Tibial artery (tissue), 4 donors: Measurements from ENCODE around the gene FMO4.
"Not testable (repeated sequence)": the region's sequence is repeated elsewhere in the genome, so short reads cannot be mapped to it uniquely, and the experiment has no call there.

Experiments
- DNase-seq, 2 donors: peaks; one replicate each; pipeline ENCODE4 v3.0.0-alpha.2; 2019
- H3K27ac ChIP-seq, 2 donors: fragments of 200-600 bp; sonication (generic) in 1 of 2; 1 replicate in 1 of 2; 2 replicates in 1 of 2; pipeline ENCODE4 v1.5.1; 2018 to 2019; ENCODE audit warnings: mild to moderate bottlenecking in 1 of 2
- H3K27me3 ChIP-seq, 2 donors: fragments of 200-600 bp; sonication (generic) in 1 of 2; one replicate each; pipeline versions ENCODE4 v1.5.1 to v1.6.0; 2016 to 2019
- H3K36me3 ChIP-seq, 3 donors: fragments of 200-600 bp; sonication (generic) in 2 of 3; one replicate each; pipeline ENCODE4 v1.5.1; 2016 to 2019; ENCODE audit warnings: mild to moderate bottlenecking in 2 of 3
- H3K4me1 ChIP-seq, 4 donors: fragments of 200-600 bp; sonication (generic) in 2 of 4; 1 replicate in 3 of 4; 2 replicates in 1 of 4; pipeline ENCODE4 v1.5.1; 2016 to 2019
- H3K4me3 ChIP-seq, 2 donors: fragments of 200-600 bp; sonication (generic) in 1 of 2; 1 replicate in 1 of 2; 2 replicates in 1 of 2; pipeline ENCODE4 v1.5.1; 2018 to 2019; ENCODE audit warnings: mild to moderate bottlenecking in 2 of 2
- H3K9me3 ChIP-seq, 3 donors: fragments of 200-600 bp; sonication (generic) in 1 of 3; one replicate each; pipeline ENCODE4 v1.5.1; 2016 to 2019
- intact Hi-C: fragments of 100-400 bp; cut with DNase I; formaldehyde crosslinking; loops from one replicate; pipeline ENCODE4 v1.15.0; 2023; ENCODE audit warnings: low total_unique reads
- TF ChIP-seq, protein P1 (sequence below), 2 experiments: fragments of 200-600 bp in 1 of 2; fragments of 450-650 bp in 1 of 2; IDR thresholded peaks; one replicate each; pipeline ENCODE4 v1.5.1; 2017 to 2019; ENCODE audit warnings: antibody characterized with exemption in 2 of 2, mild to moderate bottlenecking in 1 of 2, moderate library complexity in 1 of 2

Gene FMO4

DNA sequence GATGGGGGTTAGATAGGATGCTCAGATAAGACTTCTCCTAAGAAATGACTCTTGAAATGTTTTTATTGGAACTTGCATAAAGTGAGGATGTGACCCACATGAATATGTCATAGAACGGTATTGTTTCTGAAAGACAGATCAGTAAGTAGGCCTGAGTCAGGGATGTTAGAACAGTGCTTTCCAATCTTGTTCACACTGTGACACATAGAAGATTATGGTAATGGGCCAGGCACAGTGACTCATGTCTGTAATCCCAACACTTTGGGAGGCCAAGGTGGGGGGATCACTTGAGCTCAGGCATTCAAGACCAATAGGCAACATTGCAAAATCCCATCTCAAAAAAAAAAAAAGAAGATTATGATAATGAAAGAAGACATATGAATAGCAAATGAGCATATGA is 32.9 kb downstream of the FMO4 start:
- H3K4me1 ChIP-seq = peaks cover 0 to 26% (median 13%) of the 10 kb centered on the region in 4 donors
- DNase-seq = no peak
- no peaks in the 10 kb centered on the region for H3K27me3 ChIP-seq
- no peak overlapping the region for H3K4me3 ChIP-seq
- no peaks in the 10 kb centered on the region for H3K36me3 ChIP-seq
- no peak overlapping the region for H3K27ac ChIP-seq
- intact Hi-C loops = no loop called here
- TF ChIP-seq, protein P1, sequence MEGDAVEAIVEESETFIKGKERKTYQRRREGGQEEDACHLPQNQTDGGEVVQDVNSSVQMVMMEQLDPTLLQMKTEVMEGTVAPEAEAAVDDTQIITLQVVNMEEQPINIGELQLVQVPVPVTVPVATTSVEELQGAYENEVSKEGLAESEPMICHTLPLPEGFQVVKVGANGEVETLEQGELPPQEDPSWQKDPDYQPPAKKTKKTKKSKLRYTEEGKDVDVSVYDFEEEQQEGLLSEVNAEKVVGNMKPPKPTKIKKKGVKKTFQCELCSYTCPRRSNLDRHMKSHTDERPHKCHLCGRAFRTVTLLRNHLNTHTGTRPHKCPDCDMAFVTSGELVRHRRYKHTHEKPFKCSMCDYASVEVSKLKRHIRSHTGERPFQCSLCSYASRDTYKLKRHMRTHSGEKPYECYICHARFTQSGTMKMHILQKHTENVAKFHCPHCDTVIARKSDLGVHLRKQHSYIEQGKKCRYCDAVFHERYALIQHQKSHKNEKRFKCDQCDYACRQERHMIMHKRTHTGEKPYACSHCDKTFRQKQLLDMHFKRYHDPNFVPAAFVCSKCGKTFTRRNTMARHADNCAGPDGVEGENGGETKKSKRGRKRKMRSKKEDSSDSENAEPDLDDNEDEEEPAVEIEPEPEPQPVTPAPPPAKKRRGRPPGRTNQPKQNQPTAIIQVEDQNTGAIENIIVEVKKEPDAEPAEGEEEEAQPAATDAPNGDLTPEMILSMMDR (IDR thresholded peaks at IDR 0.05) = no peak
- H3K9me3 ChIP-seq = no peaks in the 10 kb centered on the region

DNA sequence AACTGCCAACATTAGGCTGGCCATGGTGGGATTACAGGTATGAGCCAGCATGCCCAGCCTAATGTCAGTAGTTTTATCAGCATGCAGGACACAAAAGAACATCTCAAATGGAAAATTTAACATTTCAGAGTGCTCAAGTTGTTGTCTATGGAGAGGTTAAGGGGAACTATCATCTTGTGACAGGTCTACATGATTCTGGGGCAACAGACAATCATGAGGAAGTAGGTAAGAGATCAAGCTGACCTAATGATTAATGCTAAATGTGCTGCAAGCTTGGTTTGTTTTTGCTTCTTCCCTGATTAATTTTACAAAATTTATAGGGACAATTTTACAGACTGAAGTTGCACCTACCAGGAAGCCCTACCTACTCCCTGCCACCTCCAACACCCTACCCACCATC is 36.6 kb downstream of the FMO4 start:
- H3K36me3 ChIP-seq = no peaks in the 10 kb centered on the region
- intact Hi-C loops = no loop called here
- TF ChIP-seq, protein P1 (IDR thresholded peaks at IDR 0.05) = no peak
- H3K4me3 ChIP-seq = no peak overlapping the region
- no peaks in the 10 kb centered on the region for H3K27me3 ChIP-seq
- H3K4me1 ChIP-seq = peaks cover 0 to 4% (median 2%) of the 10 kb centered on the region in 4 donors
- DNase-seq = no peak
- H3K27ac ChIP-seq = no peak overlapping the region
- H3K9me3 ChIP-seq = no peaks in the 10 kb centered on the region

DNA sequence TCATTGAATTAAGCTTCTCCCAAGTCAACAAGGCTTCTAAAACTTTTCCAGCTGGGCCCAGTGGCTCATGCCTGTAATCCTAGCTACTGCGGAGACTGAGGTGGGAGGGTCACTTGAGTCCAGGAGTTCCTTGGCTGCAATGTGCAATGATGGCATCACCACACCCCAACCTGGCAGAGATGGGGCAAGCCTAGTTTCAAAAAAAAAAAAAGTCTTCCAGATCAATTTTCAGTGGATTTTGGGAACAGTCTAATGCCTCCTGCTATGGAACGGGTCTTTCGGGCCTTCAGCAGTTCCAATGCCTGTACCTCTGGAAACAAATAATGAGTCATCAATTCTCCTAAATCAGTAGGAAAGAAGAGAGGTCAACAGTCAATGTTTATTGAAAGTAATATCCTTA is 38.0 kb downstream of the FMO4 start:
- Histone ChIP-seq H3K9me3 (no peaks in the 10 kb centered on the region), H3K27ac (no peak overlapping the region), H3K27me3 (no peaks in the 10 kb centered on the region), H3K36me3 (no peaks in the 10 kb centered on the region), H3K4me3 (no peak overlapping the region), H3K4me1 (peaks cover 0 to 6% (median 0%) of the 10 kb centered on the region in 4 donors)
- TF ChIP-seq, protein P1 (IDR thresholded peaks at IDR 0.05) = no peak
- intact Hi-C loops = no loop called here
- DNase-seq = no peak

DNA sequence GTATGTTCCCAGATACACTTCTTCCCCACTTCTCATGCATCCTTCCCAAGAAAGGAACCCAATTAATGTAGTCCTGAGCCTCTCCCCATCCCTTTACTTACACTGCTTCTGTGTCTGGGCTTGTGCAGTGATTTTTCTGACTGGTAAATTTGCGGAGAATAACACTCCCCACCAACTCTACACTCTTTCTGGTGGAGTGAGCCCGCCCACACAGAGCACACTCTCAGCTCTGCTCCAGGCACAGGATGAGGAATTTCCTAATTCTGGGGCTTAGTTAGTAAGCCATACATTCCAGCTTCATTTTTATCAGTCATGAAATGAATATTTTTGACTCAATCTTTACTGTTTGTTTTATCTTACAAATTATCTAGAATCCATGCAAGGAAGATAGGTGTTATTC is 38.6 kb downstream of the FMO4 start:
- H3K27ac ChIP-seq = no peak overlapping the region
- TF ChIP-seq, protein P1 (IDR thresholded peaks at IDR 0.05) = no peak
- H3K27me3 ChIP-seq = no peaks in the 10 kb centered on the region
- H3K4me3 ChIP-seq = no peak overlapping the region
- DNase-seq = no peak
- H3K4me1 ChIP-seq = peaks cover 0 to 12% (median 0%) of the 10 kb centered on the region in 4 donors
- H3K36me3 ChIP-seq = no peaks in the 10 kb centered on the region
- no peaks in the 10 kb centered on the region for H3K9me3 ChIP-seq
- intact Hi-C loops = no loop called here

DNA sequence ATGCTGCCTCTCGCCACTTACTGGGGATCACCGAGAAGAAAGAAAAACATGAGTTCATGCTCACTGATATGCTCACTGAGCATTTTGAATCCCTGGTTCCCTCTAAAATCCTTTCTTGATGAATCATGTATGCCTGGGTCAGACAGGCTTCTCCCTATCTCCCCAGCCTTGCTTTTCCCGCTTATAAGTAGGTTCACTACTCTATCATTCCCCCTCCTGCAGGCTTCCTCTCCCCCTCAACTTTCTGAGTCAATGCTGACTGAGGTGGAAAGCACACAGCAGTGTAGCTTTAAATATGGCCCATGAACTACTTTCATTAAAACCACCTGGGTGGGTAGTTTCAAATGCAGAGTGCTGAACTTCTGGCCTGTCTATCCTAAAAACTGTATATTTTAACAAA is 41.7 kb downstream of the FMO4 start:
- Histone ChIP-seq H3K27me3 (no peaks in the 10 kb centered on the region), H3K4me1 (peaks cover 0 to 14% (median 0%) of the 10 kb centered on the region in 4 donors), H3K36me3 (no peaks in the 10 kb centered on the region), H3K9me3 (no peaks in the 10 kb centered on the region), H3K4me3 (no peak overlapping the region), H3K27ac (no peak overlapping the region)
- intact Hi-C loops = loop anchor here (2.0 kb wide), 1 partner anchor 43 kb away; no protein-coding TSS in a partner anchor
- TF ChIP-seq, protein P1 (IDR thresholded peaks at IDR 0.05) = no peak
- no peak for DNase-seq

DNA sequence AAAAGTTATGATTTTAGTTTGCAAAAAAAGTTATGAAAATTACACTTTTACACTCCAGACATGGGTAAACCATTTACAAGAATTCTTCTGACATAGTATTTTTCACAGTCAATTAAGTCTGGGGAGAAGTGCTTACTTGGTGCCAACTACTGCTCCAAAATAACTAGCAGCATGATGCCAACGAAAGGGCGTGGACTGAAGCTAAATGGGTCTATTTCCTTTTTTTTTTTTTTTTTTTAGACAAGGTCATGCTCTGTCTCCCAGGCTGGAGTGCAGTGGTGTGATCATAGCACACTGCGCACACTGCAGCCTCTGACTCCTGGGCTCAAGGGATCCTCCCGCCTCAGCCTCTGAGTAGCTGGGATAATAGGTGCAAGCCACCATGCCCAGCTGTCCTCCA is 43.2 kb downstream of the FMO4 start:
- intact Hi-C loops = loop anchor here (2.0 kb wide), 1 partner anchor 44 kb away; no protein-coding TSS in a partner anchor
- TF ChIP-seq, protein P1 (IDR thresholded peaks at IDR 0.05) = no peak
- DNase-seq = no peak
- Histone ChIP-seq H3K4me3 (no peak overlapping the region), H3K27me3 (no peaks in the 10 kb centered on the region), H3K36me3 (no peaks in the 10 kb centered on the region), H3K4me1 (peaks cover 0 to 14% (median 0%) of the 10 kb centered on the region in 4 donors), H3K27ac (no peak overlapping the region), H3K9me3 (peaks cover 0 to 3% (median 0%) of the 10 kb centered on the region in 3 donors)

DNA sequence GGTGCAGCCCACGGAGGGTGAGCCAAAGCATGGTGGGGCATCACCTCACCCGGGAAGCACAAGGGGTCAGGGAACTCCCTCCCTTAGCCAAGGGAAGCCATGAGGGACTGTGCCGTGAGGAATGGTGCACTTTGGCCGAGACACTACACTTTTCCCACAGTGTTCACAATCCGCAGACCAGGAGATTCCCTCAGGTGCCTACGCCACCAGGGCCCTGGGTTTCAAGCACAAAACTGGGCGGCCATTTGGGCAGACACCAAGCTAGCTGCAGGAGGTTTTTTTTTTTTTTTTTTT is 45.3 kb downstream of the FMO4 start:
- H3K27ac ChIP-seq, DNase-seq, H3K9me3 ChIP-seq, H3K4me3 ChIP-seq, H3K36me3 ChIP-seq, H3K27me3 ChIP-seq, intact Hi-C loops: not testable (repeated sequence)
- H3K4me1 ChIP-seq = peaks cover 0 to 14% (median 0%) of the 10 kb centered on the region in 4 donors

DNA sequence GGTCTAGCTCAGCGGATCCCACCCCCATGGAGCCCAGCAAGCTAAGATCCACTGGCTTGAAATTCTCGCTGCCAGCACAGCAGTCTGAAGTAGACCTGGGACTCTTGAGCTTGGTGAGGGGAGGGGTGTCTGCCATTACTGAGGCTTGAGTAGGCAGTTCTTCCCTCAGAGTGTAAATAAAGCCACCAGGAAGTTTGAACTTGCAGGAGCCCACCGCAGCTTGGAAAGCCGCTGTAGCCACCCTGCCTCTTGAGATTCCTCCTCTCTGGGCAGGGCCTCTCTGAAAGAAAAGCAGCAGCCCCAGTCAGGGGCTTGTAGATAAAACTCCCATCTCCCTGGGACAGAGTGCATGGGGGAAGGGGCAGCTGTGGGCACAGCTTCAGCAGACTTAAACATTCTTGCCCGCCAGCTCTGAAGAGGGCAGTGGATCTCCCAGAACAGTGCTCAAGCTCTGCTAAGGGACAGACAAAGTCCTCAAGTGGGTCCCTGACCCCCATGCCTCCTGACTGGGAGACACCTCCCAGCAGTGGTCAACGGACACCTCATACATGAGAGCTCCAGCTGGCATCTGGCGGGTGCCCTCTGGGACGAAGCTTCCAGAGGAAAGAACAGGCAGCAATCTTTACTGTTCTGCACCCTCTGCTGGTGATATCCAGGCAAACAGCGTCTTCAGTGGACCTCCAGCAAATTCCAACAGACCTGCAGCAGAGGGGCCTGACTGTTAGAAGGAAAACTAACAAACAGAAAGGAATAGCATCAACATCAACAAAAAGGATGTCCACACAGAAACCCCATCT is 45.9 kb downstream of the FMO4 start:
- H3K4me3 ChIP-seq, H3K9me3 ChIP-seq, H3K27me3 ChIP-seq, DNase-seq, intact Hi-C loops, H3K36me3 ChIP-seq, H3K27ac ChIP-seq: not testable (repeated sequence)
- H3K4me1 ChIP-seq = peaks cover 0 to 14% (median 0%) of the 10 kb centered on the region in 4 donors
